Endothelial cell of umbilical vein (primary cell): ENCODE measurements around the gene C1QTNF4.

Source experiments
- CTCF ChIP-seq, 2 donors: IDR thresholded peaks; 1 replicate in 1 of 2; 2 replicates in 1 of 2; pipeline ENCODE4 v1.5.1; 2011; ENCODE audit warnings: low read length in 2 of 2, mild to moderate bottlenecking in 2 of 2, moderate library complexity in 2 of 2, control low read depth in 1 of 2, inconsistent platforms in 1 of 2, low read depth in 1 of 2; ENCODE audit not compliant: insufficient read depth in 1 of 2; ENCODE audit errors: extremely low read depth in 1 of 2
- MYC ChIP-seq: IDR thresholded peaks from one replicate; pipeline ENCODE4 v1.6.1; 2011; ENCODE audit warnings: mild to moderate bottlenecking, low read depth, low read length
- POLR2A ChIP-seq: IDR thresholded peaks from 2 replicates; pipeline ENCODE4 v1.6.1; 2012; ENCODE audit warnings: low read depth, mild to moderate bottlenecking, control low read depth, low read length
- TF ChIP-seq, protein P1 (sequence below): IDR thresholded peaks from 2 replicates; pipeline ENCODE4 v1.6.1; 2011; ENCODE audit not compliant: insufficient read depth, insufficient read length

GRCh38 chr11:47551086-47551485 lies 43.1 kb downstream of the C1QTNF4 start:
- peak in 1 of 2 donors; percentile 37 for TF ChIP-seq CTCF (IDR thresholded peaks at IDR 0.05; ENCODE audit: extremely low read depth in 1 of 2, insufficient read depth in 1 of 2, low read depth in 1 of 2, low read length in 2 of 2)
- no peak for TF ChIP-seq POLR2A
- TF ChIP-seq, protein P1, sequence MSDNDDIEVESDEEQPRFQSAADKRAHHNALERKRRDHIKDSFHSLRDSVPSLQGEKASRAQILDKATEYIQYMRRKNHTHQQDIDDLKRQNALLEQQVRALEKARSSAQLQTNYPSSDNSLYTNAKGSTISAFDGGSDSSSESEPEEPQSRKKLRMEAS = no peak
- TF ChIP-seq MYC = no peak
